Measurements from ENCODE around the gene GPC6. TPM values are rescaled to one million over a fixed set of nuclear protein-coding genes. Genes with fewer than 3 reads are reported as not detected.

The GPC6 gene
- total RNA-seq, 2 donors from 2014 or later = 35.9 to 61.9 TPM

DNA sequence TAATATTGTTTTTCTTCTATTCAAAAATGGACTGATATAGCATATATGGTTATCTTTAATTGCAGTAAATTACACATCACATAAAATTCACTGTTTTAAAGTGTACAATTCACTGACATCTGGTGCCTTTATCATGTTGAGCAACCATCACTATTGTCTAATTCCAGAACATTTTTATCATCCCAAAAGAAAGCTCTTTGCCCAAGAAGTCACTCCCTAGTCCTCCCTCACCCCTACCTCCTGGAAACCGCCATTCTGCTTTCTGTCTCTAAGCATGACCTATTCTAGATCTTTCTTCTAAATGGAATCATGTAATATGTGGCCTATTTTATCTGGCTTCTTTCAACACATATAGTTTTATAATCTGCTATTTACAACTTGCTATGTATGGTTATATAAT, 727.2 kb downstream of the GPC6 start:
- intact Hi-C loops (cut with DNase I) = no loop called here
- no peak for DNase-seq (ENCODE audit: low spot score)

DNA sequence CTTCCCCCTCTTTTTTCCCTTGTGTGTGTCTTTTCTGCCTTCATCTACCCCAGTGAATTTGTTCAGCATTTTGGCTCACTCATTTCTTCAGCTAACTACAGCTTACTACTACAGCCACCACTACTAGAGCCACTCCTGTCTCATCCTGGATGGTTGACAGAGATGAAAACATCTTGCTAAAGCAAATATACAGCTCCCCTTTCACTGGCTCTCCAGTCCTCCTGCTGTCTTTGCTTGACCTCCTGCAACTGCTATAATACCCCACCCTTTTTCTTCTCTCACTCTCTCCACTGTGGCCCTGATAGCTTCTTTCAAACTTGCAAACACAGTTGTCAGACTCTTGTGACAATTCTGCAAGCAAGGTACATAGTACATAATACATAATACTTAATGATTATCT, 729.3 kb downstream of the GPC6 start:
- no peak for DNase-seq (ENCODE audit: low spot score)
- intact Hi-C loops (cut with DNase I) = no loop called here

DNA sequence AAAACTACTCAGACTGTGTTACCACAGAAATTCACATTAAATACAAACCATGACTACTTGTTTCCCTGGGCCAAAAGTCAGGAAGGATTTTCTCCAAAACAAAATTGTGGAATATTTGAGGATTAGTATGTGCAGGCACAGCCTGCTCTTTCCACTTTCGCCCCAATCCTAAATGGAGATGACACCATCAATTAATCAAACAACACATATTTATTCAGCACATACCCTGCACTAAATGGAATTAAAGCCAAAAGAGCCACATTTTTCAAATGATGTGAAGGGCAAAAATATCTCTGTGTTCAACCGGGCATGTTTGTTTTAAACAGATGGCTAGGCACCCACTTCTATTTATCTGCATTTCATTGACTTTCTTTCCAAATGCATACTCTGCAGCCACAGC, 729.8 kb downstream of the GPC6 start:
- intact Hi-C loops (cut with DNase I) = no loop called here
- DNase-seq (ENCODE audit: low spot score) = no peak

DNA sequence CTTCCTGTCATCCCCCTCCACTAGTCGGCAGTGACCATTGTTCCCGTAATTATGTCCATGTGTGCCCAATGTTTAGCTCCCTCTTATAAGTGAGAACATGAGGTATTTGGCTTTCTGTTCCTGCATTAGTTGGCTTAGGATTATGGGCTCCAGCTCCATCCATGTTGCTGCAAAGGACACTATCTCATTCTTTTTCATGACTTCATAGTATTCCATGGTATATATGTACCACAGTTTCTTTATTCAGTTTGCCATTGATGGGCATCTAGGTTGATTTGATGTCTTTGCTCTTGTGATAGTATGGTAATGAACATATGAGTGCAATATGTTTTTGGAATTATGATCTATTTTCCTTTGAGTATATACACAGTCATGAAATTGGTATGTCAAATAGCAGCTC, 730.8 kb downstream of the GPC6 start:
- intact Hi-C loops (cut with DNase I) = no loop called here

DNA sequence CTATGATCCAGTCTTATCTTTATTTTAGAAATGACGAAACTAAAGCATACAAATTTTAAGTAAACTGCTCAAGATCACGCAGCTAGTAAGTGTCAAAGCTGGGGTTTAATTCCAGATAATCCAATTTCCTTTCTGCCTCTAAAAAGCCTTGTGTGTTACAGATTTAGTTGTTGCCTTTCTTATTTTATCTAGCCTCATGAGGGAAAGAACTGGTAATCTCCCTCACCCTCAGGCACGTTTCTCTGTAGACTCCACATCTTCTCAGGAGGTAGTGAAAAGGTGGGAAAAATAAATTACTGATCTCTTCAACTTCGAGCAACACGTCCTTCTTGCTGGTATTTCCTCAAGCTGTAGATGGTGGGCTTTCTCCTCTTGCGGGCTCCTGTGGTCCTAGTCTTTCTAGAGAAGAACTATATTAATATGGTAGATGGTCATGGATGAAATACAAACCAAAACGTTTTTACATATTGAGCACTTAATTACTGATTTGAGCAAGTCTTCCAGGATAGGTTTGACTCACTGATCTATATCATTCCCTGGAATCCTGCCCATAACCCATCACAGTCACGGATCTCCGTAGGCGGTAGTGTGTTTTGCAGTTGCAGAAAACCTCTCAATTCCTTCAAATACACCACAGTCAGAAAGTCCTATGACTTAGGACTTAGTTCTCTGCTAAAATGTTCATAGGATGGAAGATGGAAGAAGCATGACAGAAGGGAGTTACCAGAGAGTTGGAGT, 733.4 kb downstream of the GPC6 start:
- intact Hi-C loops (cut with DNase I) = no loop called here
- DNase-seq (ENCODE audit: low spot score) = no peak

More for the DNA sequence above, 730.8 kb downstream of the GPC6 start:
- no peak for DNase-seq (ENCODE audit: low spot score)

DNA sequence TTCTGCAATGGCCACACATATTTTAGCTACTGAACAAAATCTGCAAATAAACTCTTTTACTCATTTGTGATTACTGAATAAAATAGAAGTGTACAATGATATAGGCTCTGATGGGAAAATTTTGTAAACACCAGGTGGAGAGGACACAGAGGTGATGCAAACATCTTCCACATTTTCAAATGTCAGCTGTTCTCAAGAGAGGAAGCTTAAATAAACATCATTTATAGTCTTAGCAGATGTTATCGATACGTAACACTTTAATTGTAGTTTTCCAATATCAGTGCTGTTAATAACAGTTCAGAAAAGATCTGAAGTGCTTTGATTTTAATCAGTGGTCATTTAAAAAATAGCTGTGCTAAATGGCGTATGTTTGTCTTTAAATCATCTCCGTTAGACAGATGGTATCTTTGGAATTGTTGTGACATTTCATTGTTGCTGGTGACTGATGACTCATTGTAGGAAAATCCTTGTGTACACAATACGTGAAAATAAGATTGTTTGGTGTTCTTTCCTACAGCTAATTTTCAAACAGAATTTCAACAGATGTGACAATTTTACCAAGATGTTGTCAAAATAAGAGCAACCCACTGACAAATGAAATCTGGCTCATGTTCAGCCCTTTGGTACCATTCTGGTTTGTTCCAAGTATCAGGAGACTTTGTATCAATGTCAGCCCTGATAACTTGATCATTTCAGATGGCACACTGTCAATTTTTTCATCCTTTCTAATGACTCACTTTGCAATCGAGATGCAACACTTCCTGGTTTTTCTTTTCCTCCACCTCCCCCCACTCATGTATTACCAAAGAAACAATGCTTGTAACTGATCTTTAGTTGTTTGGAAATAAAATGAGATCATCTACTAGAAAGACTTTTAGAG, 736.9 kb downstream of the GPC6 start:
- no peak for DNase-seq (ENCODE audit: low spot score)
- intact Hi-C loops (cut with DNase I) = no loop called here

DNA sequence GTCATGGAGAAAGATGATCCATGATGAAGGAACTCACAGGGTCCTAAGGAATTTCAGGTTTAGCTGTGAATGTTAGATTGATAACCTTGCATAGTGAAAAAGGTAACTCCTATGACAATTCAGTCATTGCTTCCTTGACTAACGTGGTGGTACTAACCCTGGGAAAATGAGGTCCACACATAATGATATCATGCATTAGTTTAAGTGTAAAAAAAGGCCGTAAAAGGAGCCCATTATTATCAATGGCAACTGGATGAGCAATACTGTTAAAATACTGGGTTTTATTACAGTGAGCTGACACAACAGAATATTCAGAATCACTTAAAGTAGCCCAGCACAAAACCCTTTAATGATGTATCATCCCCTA, 737.5 kb downstream of the GPC6 start:
- intact Hi-C loops (cut with DNase I) = no loop called here
- DNase-seq (ENCODE audit: low spot score) = no peak

DNA sequence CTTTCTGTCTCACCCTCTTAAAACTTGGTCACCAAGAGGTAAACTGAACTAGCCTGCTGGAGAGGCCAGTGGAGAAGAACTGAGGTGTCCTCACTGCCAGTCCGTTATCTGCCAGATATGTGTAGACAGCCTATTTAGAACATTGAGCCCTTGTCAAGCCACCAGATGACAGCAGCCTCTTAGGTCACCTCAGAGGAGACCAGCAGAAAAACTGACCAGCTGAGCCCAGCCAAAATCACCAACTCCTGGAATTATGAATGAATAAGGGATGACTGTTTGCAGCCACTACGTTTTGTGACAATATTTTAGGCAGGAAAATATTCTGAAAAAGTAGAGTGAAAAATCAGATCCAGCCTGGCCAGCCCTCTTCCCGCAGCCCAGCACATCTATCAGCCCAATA, 739.0 kb downstream of the GPC6 start:
- intact Hi-C loops (cut with DNase I) = no loop called here
- DNase-seq (ENCODE audit: low spot score) = no peak

DNA sequence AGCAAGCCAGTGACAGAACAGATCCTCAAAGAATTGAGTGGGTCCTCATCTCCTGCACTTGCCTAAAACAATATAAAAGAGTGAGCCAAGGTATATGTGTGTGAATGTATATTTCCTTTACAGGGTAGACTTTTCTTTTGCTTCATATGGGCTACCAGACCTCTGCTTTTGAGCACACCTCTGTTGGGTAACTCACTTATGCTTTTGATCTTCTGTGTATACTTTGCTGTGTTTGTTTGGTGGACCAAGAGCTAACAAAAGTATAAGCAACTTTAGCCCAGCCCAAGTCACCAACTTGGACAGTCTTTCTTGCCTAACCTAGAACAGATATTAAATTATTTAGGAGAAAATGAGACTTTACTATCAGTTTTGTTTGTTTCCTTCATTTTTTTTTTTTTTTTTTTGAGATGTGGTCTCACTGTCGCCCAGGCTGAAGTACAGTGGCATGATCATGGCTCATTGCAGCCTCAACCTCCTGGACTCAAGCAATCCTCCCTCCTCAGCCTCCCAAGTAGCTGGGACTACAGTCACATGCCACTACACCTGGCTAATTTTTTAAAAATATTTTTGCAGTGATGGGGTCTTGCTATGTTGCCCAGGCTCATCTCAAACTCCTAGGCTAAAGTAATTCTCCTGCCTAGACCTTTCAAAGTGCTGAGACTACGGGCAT, 739.8 kb downstream of the GPC6 start:
- intact Hi-C loops (cut with DNase I) = no loop called here
- no peak for DNase-seq (ENCODE audit: low spot score)

DNA sequence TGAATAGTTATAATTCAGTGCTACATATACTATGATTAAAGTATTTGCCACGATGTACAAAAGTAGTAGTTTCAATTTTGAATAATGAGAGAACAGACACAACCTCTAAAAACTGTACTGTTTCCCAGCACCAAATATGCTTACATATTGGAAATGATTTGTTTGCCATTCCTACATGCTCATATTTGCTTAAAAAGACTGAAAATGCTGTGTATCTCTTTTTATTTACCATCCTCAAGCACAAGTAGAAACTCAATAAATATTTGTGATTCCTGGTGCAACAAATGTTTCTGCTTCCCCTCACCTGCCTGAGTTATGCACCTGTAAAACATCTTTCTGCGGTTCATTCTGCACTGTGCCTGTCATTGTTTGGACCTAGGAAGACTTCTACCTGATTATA, 740.7 kb downstream of the GPC6 start:
- intact Hi-C loops (cut with DNase I) = no loop called here
- DNase-seq (ENCODE audit: low spot score) = no peak

DNA sequence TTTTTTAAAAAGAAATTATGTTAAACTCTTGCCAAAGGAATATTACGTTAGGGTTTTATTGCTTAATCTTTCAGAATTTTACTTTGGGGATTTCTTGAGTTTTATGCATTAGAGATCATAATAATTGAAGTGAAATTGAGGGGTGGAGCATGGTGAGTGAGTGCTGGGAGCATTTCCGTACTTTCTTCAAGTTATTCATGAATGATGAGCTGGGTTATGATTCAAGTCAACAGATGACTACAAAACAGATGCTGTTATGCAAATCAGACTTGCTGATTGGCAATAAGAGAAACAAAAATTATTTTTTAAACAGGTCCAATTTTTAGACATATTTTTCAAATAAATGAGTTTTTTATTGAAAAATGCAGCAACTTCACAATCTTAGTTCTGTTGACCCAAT, 748.6 kb downstream of the GPC6 start:
- intact Hi-C loops (cut with DNase I) = no loop called here

DNA sequence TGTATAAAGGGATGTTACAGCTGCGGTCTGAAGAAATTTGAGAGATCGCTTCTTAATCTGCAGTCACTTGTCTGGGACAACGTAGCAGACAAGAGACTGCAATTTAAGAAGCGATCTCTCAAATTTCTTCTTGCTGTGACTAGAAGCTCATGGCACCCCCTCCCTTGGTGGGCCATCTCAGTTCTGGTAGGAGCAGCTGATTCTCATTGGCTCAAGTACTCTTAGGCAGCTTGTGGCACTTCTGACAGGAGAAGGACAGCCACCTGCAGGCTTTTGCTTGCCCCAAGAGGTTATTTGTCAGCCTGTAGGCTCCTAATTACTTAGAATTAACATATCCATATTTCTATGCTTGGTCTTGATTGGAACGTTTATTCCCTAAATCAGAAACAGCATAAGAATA, 749.9 kb downstream of the GPC6 start:
- intact Hi-C loops (cut with DNase I) = no loop called here
- no peak for DNase-seq (ENCODE audit: low spot score)

More for the DNA sequence above, 748.6 kb downstream of the GPC6 start:
- no peak for DNase-seq (ENCODE audit: low spot score)

DNA sequence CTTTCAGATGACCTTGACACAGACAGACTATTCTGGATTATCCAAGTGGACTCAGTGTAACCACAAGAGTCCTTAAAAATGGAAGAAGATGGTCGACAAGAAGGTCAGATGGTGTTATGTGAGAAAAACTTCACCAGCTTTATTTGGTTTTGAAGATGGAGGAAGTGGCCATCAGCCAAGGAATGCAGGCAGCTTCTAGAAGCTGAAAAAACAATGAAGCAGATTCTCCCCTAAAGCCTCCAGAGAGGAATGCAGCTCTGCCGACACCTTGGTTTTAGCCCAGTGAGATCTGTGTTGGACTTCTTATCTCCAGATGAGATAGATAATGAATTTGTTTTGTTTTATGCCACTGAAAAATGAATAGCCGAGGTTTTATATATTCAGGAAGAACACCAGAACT, 751.4 kb downstream of the GPC6 start:
- intact Hi-C loops (cut with DNase I) = no loop called here
- DNase-seq (ENCODE audit: low spot score) = no peak

DNA sequence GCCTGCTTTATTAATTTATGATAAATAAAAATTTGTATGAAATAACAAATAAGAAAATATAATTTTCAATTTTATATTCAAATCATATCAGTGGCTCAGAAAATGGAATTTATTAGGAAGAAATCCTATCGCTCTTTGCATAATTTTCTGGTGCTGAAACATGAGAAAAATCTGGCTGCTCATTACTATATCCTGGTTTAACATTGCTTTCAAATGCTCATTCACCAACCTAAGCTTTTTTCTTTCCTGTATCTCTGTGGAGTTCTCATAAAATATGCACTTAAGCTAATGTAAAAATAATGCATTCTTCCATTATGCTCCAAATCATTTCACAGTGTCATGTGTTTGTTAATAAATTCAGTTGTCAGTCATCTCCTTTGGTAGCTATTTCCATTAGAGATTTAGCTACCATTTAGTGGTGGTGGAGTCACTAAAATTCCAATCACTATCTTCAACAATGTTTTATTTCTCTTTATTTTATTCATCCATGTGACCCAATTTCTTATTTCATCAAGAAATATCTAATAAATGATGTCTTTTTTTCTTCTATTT, 754.9 kb downstream of the GPC6 start:
- DNase-seq (ENCODE audit: low spot score) = no peak
- intact Hi-C loops (cut with DNase I) = no loop called here

DNA sequence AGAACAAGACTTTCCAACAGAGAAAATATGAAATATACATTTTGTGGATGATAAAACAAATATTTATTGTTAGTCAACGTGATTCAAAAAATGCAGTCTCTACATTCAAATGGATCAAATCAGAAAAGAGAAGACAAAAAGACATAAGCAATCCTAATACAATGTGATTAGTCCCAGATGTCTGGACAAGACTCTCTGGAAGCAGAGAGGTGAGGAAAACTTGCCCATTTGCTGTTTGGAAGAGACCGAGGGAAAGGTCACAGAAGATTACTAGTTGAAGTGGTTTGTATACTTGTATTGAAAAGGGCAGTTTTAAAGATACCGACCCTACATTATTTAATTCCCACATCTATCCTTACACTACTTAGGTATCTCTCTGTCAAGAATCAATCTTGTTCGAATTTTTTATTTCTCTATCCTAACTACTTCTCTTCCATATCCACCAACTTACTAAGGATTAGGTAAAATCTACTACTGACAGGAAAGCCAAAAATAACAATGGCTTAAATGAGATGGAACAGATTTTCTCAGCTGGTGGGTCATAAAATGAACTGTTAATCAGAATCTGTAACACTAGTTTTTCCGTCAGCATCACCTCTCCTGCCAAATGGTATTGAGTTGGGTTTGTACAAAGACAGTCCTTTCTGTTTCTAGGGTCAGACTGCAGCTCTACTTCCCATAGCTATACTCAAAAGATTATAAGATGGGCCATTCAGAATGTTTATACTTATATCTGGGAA, 755.7 kb downstream of the GPC6 start:
- DNase-seq (ENCODE audit: low spot score) = no peak
- intact Hi-C loops (cut with DNase I) = no loop called here

DNA sequence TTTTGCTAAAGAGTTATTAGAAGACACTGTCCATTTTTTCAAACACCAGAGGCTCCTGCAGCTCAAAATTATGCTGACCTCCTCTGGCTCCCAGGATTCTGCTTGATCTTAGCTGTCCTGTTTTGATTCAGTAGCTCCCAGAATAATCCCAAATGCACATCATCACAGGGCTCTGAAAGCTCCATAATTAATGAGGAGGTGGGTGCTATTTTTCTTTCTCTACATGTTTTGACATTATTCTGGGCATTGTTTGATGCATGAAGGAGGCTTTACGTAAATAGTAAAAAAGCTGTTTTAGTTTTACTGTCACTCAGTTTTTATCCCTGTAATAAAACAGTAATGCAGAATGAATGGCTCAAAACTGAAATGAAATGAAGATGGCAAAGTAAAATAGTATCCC, 757.4 kb downstream of the GPC6 start:
- intact Hi-C loops (cut with DNase I) = no loop called here
- DNase-seq (ENCODE audit: low spot score) = no peak

DNA sequence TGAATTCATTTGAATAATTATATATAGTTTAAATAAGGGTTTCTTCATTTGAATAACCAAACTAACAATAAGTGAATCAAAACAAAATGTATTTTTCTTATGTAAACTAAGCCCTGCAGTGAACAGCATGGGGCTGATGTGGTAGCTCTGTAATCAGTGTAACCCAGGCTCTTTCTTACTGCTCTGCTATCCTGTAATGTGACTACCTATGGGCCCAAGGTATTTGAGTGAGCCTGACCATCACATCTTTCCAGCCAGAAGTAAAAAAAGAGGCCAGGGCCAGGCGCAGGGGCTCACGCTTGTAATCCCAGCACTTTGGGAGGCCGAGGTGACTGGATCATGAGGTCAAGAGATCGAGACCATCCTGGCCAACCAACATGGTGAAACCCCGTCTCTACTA, 758.3 kb downstream of the GPC6 start:
- no peak for DNase-seq (ENCODE audit: low spot score)
- intact Hi-C loops (cut with DNase I) = no loop called here

DNA sequence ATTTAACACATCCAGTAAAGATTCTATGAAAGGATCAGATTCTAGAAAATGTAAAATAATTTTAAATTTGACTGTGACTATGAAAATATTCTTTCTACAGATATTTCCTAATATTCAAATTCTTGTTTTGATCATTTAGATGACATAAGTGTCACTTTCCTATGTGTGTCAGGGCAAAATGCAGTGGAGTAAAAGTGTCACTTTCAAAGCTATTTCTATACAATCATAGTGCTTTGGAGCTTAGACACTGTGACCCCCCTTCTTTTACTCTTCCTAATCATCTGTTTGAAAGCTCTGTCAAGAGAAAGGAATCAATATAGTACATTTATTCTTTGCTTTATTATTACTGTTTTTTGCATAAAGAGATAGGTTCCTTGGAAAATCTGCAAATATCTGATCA, 760.9 kb downstream of the GPC6 start:
- intact Hi-C loops (cut with DNase I) = no loop called here
- DNase-seq (ENCODE audit: low spot score) = no peak

DNA sequence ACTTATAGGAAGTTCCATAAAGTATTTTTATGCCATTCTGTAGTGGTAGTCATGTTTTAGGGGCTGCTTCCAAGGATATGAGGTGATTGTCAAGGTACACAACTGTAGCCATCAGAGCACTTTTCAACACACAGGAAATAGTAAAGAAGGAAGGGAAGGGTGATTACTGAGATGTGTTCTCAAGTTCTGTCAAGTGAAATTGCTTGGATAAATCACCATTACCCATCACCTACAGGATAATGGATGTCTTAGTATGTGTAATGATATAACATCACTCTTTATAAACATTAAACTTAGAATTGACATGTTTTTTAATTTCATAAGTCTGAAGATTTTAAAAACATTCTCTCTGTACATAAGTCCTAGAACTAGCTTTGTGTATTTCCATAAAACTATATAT, 765.0 kb downstream of the GPC6 start:
- intact Hi-C loops (cut with DNase I) = no loop called here
- DNase-seq (ENCODE audit: low spot score) = no peak
